ENCODE results near the gene SLC30A7.

The SLC30A7 gene

DNA sequence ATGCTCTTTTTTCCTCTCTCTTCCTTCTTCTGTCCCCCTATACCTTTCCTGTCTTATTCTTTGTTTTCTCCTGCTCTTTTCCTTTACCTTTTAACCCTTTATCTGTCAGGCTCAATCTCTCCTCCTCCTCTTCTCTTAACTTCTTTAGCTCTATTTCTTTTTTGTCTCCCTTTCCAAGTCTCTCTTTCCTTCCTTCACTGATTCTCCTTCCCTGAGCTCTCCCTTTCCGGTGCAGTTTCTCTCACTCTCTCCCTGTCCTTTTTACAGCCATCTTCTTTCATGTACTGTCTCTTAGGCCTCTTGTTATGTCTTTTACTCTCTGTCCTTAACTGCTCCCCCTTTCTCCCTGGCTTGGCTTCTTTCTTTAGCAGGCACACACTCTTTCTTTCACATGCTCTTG, 12.0 kb downstream of the SLC30A7 start:
- no peak for TF ChIP-seq GATA2 (IDR thresholded peaks at IDR 0.05; ENCODE audit: low read depth, low read length)
- no peak for TF ChIP-seq GATA3 (IDR thresholded peaks at IDR 0.05; ENCODE audit: low read depth, low read length)

DNA sequence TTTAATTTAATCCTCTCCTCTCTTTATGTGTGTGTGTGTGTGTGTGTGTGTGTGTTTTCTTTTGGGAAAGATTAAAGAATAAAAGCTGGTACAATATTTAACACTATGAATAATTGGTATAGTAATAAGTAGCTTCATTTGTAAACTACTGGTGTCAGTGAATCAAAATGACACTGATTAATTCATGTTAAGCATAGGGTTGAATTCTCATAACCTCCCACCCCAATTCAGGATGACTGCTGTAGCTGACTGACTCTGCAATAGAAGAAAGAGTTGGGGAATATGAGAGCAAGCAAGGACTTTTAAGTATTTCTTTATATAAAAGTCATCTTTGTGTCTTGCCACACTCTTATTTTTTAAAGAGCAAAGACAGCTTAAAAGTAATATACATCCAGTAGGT, 13.1 kb downstream of the SLC30A7 start:
- TF ChIP-seq GATA2 (IDR thresholded peaks at IDR 0.05; ENCODE audit: low read depth, low read length) (no peak), GATA3 (IDR thresholded peaks at IDR 0.05; ENCODE audit: low read depth, low read length) (no peak)

DNA sequence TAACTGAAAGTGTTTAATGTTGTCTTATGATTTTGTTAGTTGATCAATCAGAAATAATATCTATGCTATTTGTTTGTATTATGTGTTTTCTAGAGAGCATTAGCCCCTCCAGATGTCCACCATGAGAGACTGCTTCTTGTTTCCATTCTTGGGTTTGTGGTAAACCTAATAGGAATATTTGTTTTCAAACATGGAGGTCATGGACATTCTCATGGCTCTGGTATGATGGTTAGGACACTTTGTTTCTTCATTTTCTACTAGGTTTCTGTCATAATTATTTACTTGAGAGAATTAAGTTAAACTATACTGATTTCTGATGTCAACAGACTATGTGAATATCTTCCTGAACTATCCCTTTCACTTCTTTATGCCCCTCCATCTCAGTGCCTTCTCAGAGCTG, 16.1 kb downstream of the SLC30A7 start:
- TF ChIP-seq GATA3 (IDR thresholded peaks at IDR 0.05; ENCODE audit: low read depth, low read length) (no peak), GATA2 (IDR thresholded peaks at IDR 0.05; ENCODE audit: low read depth, low read length) (no peak)

DNA sequence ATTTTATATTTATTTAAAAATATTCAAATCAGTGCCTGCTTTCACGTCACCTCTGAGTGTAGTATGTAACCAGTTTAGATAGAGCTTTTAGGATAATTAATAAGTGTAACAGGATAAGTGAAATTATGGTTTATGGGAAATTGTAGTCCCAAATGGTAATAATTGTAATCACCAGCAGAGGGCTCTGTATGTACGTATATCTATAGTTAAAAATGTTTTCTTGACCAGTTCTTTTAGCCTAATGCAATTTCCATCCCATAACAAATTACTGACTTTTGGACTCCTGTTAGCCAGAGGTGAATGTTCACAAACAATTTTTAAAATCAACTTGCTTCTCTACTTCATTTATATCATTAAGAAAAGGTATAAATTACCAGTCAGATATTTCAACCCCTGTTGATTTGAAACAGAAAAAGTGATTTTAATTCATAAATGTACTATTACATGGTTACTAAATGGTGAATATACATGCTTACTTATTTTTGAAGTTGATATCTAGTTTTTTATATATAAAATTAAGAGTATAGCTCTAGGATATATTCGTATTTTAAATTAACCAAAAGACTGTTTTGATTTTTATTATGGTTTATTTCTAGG, 25.3 kb downstream of the SLC30A7 start:
- TF ChIP-seq GATA2 (IDR thresholded peaks at IDR 0.05; ENCODE audit: low read depth, low read length) (no peak), GATA3 (IDR thresholded peaks at IDR 0.05; ENCODE audit: low read depth, low read length) (no peak)

DNA sequence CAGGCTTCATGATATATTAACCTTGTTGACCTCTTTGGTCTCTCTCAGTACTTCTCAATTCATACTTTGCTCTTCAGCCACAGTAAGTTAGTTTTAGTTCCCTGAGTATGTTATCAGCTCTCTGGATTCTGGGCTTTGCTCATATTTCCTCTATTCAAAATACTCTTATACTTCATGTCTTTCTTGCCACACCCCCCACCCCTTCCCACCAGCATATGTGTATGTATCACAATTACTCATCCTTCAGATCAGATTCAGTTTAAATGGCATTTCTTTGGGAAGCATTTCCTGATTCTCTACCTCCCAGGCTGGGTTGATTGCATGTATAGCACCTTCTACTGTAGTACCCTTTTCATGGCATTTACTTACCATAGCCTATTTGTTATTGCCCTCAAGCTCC, 28.3 kb downstream of the SLC30A7 start:
- TF ChIP-seq GATA3 (IDR thresholded peaks at IDR 0.05; ENCODE audit: low read depth, low read length) = no peak
- no peak for TF ChIP-seq GATA2 (IDR thresholded peaks at IDR 0.05; ENCODE audit: low read depth, low read length)

DNA sequence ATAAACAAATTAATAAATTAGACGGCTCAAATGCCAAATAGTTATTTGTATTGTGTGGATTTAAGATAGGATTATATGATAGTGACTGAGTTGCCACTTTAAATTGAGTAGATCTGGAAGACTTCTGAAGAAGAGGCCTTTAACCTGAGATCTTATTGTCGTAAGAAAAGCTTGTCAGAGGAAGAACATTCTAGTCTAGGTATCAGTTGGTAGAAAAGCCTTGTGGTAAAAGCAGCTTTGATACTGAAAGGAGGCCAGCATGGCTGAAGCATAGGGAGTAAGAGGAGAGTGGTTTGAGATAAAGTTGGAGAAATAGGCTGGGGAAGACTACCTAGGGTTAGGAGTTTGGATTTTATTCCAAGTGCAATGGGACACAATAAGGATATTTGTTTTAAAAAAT, 29.1 kb downstream of the SLC30A7 start:
- TF ChIP-seq GATA2 (IDR thresholded peaks at IDR 0.05; ENCODE audit: low read depth, low read length) (no peak), GATA3 (IDR thresholded peaks at IDR 0.05; ENCODE audit: low read depth, low read length) (no peak)

DNA sequence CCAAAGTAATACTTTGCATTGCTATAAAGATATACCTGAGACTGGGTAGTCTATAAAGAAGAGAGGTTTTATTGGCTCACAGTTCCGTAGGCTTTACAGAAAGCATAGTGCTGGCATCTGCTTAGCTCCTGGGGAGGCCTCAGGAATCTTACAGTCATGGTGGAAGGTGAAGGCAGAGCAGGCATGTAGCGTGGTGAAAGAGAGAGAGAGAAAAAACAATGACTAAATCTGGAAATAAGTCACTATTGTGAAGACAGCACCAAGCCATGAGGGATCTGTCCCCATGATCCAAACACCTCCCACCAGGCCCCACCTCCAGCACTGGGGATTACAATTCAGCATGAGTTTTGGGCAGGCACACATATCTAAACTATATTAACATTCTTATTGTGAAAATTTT, 30.4 kb downstream of the SLC30A7 start:
- TF ChIP-seq GATA3 (IDR thresholded peaks at IDR 0.05; ENCODE audit: low read depth, low read length) = no peak
- TF ChIP-seq GATA2 (IDR thresholded peaks at IDR 0.05; ENCODE audit: low read depth, low read length) = no peak

DNA sequence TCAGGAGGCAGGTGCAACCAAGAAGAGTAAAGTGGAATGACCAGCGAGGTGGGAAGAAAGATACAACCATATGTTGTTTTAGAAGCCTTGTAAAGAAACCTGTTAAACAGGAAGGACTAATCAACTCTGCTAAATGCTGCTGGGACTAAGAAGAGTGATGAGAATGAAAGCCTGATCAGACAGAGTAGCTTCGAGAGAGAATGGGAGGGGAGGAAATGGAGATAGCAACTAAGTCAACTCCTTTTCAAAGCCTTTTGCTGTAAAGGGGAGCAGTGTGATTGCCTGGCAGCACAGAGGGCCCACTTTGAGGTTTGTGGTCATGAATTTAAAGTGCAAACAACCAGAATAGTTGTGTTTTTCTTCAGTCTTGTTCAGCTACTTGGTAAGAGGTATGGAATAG, 31.4 kb downstream of the SLC30A7 start:
- TF ChIP-seq GATA3 (IDR thresholded peaks at IDR 0.05; ENCODE audit: low read depth, low read length) (no peak), GATA2 (IDR thresholded peaks at IDR 0.05; ENCODE audit: low read depth, low read length) (no peak)

DNA sequence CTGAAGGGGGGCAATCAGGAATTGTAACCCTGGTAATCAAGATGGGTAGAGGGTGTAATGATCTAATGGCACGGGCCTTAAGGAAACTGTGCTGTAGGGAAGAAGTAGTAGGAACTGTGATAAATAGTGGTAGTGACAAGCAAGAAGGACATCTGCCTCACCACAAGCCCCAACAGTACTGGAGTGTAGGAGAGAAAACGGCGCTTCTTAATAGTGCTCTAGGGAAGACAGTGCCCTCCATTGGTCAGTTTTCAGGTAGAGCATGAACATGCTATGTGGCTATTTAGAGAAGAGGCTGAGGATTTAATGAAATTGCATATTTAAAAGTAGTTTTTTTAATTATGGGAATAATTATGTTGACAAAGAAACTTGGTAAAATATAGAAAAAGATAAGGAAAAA, 32.2 kb downstream of the SLC30A7 start:
- TF ChIP-seq GATA2 (IDR thresholded peaks at IDR 0.05; ENCODE audit: low read depth, low read length) (no peak), GATA3 (IDR thresholded peaks at IDR 0.05; ENCODE audit: low read depth, low read length) (no peak)

DNA sequence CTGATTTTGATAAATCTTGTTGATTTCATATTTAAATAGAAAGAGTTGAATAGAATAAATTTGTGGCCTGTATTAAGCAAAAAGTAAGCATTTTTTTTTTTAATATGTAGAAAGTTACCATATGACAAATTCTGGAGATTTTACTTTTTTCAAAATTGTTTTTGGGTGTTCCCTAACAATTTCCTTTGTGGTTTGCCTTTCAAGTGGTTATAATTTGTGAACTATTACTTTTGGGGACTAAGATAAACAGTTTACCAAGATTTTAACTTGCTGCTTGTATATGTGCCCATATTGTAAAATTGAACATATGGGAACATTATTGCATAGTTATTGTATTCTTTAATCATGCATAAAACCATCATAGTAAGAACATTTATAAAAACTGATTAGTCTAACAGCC, 34.6 kb downstream of the SLC30A7 start:
- TF ChIP-seq GATA3 (IDR thresholded peaks at IDR 0.05; ENCODE audit: low read depth, low read length) = no peak

DNA sequence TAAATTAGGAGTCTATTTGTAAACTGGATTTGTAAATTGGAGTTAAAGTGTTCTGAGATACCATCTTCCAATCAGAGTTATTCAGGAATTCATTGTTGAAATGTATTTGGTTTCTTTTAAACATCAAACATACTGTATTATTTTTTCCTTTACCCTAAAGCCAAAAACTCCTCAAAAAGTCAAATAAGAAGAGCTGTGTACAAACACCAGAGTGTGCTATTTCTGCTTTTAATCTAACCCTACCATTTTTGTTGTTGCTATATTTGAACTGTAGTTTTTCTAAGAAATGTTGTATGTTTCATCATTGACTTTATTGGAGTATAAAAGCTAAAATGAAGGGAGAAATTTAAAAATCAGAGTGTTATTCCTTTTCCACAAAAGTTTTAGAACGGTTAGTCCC, 35.8 kb downstream of the SLC30A7 start:
- TF ChIP-seq GATA3 (IDR thresholded peaks at IDR 0.05; ENCODE audit: low read depth, low read length) (no peak), GATA2 (IDR thresholded peaks at IDR 0.05; ENCODE audit: low read depth, low read length) (no peak)

DNA sequence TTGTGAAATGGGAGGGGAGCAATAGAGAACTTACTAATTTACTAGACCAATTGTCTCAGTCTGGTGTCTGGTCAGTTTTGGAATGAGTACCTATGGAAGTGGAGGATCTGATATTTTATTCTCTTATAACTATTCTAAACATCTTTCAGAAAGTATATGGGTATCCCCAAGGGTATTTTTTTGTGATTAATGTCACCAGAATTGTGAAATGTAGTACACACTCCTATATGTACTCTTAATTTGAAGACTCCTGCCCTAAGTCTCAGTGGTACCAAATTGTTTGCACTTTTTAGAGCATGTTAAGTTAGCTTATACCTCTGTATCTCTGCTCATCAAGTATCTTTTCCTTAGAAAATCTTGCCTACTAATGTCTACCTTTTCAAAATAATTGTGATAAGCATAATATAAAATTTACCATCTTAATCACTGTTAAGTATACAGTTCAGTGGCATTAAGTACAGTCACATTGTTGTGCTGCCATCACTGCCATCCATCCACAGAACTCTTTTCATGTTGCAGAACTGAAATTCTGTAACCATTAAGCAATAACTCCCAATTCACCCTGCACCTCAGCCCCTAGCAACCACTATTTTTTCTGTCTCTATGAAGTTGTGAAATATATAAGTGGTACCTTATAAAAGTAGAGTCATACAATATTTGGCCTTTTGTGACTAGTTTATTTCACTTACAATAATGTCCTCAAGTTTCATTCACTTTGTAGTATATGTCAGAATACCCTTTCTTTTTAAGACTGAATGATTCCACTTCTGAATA, 40.5 kb downstream of the SLC30A7 start:
- TF ChIP-seq GATA3 (IDR thresholded peaks at IDR 0.05; ENCODE audit: low read depth, low read length) (no peak), GATA2 (IDR thresholded peaks at IDR 0.05; ENCODE audit: low read depth, low read length) (no peak)

DNA sequence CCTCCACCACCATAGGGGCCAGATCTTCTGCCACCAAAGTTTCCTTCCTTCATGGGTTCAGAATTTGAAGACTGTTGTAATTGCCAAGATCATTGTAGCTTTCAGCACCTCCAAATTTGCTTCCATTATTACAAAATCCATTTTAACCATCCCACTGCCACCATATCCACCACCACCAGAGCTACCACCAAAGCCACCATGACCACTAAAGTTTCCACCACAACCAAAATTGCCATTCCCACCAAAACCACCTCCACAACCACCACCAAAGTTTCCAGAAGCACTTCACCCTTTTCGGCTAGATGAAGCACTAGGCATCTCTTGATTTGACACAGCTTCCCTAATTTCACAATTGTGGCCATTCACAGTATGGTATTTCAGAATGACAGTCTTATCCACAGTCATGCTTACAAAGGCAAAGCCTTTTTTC, 45.2 kb downstream of the SLC30A7 start:
- no peak for TF ChIP-seq GATA2 (IDR thresholded peaks at IDR 0.05; ENCODE audit: low read depth, low read length)
- TF ChIP-seq GATA3 (IDR thresholded peaks at IDR 0.05; ENCODE audit: low read depth, low read length) = no peak

DNA sequence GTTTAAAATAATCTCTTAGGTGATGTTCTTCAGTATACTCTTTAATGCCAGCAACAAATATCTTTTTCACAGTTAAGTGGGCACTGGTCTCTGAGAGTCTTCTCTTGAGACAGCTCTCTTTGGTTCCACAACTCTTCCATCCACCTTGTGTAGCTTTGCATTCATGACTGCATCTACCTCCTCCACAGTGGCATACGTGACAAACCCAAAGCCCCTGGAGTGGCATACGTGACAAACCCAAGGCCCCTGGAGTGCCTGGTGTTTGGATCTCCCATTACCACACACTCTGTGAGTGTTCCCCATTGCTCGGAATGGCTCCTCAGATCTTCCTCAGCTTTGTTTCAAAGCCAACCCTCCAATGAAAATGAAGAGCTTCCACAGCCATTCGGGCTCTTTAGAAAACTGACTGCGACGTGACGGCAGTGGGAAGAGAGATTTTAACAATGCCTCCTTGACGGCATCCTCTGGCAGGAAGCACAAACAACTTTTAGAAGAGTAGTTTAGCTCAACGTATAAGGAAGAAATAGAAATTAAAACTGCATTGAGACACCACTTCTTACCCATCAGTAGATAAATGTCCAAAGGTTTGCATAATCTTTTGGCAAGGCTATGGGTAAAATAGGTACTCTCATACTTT, 45.8 kb downstream of the SLC30A7 start:
- TF ChIP-seq GATA3 (IDR thresholded peaks at IDR 0.05; ENCODE audit: low read depth, low read length) = no peak
- TF ChIP-seq GATA2 (IDR thresholded peaks at IDR 0.05; ENCODE audit: low read depth, low read length) = no peak
